Stimulated activated naive CD8-positive, alpha-beta T cell treated with anti-CD3 and anti-CD28 coated beads, Interleukin-15, Interleukin-2, amounts not matched to agents 100 U/mL and 50 U/mL, for 24 hours (primary cell): ENCODE measurements around the gene TRPV2.
"Not testable (repeated sequence)": the region's sequence is repeated elsewhere in the genome, so short reads cannot be mapped to it uniquely, and the experiment has no call there.

Source experiments
- ATAC-seq: fragments of 150-1000 bp; cut with Tn5 transposase; one replicate; pipeline ENCODE4 v1.10.0; 2021
- DNase-seq: peaks from one replicate; pipeline ENCODE4 v3.0.0; 2021

Gene TRPV2

GRCh38 chr17:16415031-16415924, at the start of gene TRPV2:
Gene TRPV2 (plus strand): TSS chr17:16415571. CDS start chr17:16417669, 2,098 bp downstream.
- ATAC-seq (no peak), DNase-seq (peak; percentile 72)

GRCh38 chr17:16371742-16372141, 43.6 kb upstream of the TRPV2 start:
- no peak for DNase-seq

GRCh38 chr17:16374146-16374938, 41.0 kb upstream of the TRPV2 start:
- ATAC-seq, result no peak

More at GRCh38 chr17:16371742-16372141, 43.6 kb upstream of the TRPV2 start:
- no peak for ATAC-seq

GRCh38 chr17:16377941-16378341, 37.4 kb upstream of the TRPV2 start:
- DNase-seq (no peak), ATAC-seq (no peak)

More at GRCh38 chr17:16374146-16374938, 41.0 kb upstream of the TRPV2 start:
- DNase-seq, result no peak

GRCh38 chr17:16378636-16379282, 36.6 kb upstream of the TRPV2 start:
- no peak for ATAC-seq
- no peak for DNase-seq

- no peak for DNase-seq
- ATAC-seq, result no peak
These were observed 35.7 kb upstream of the TRPV2 start for GRCh38 chr17:16379654-16380053.

- DNase-seq, result peak; percentile 93
- peak; percentile 95 for ATAC-seq
These were observed 34.5 kb upstream of the TRPV2 start, which contains the start of gene UBB for GRCh38 chr17:16380640-16381495. Gene UBB (plus strand): TSS chr17:16381091. CDS start chr17:16381908, 817 bp downstream.

- ATAC-seq (peak; percentile 19), DNase-seq (peak; percentile 37)
These were observed 33.9 kb upstream of the TRPV2 start for GRCh38 chr17:16381496-16381820.

GRCh38 chr17:16383216-16383615, 32.2 kb upstream of the TRPV2 start:
- DNase-seq, result no peak
- no peak for ATAC-seq

GRCh38 chr17:16383772-16384287, 31.5 kb upstream of the TRPV2 start:
- no peak for ATAC-seq
- no peak for DNase-seq

- DNase-seq (no peak), ATAC-seq (no peak)
These were observed 30.8 kb upstream of the TRPV2 start for GRCh38 chr17:16384557-16384956.

- DNase-seq, ATAC-seq: not testable (repeated sequence)
These were observed 29.3 kb upstream of the TRPV2 start for GRCh38 chr17:16386126-16386507.

- DNase-seq, result no peak
- ATAC-seq, result no peak
These were observed 23.9 kb upstream of the TRPV2 start for GRCh38 chr17:16391451-16391850.

GRCh38 chr17:16392491-16392890, 22.9 kb upstream of the TRPV2 start:
- DNase-seq, ATAC-seq: not testable (repeated sequence)

GRCh38 chr17:16395887-16396286, 19.5 kb upstream of the TRPV2 start:
- DNase-seq, ATAC-seq: not testable (repeated sequence)

GRCh38 chr17:16396693-16397092, 18.7 kb upstream of the TRPV2 start:
- DNase-seq, ATAC-seq: not testable (repeated sequence)

- ATAC-seq (peak; percentile 63), DNase-seq (no peak)
These were observed 16.8 kb upstream of the TRPV2 start for GRCh38 chr17:16398270-16399267.

- not testable (repeated sequence) for DNase-seq, ATAC-seq
These were observed 11.5 kb upstream of the TRPV2 start for GRCh38 chr17:16403847-16404246.

GRCh38 chr17:16406742-16407674, 8.4 kb upstream of the TRPV2 start:
- DNase-seq (no peak), ATAC-seq (peak; percentile 19)
